Endothelial cell of umbilical vein (primary cell): ENCODE data around the gene TIGD1. TPM values are rescaled to one million over a fixed set of nuclear protein-coding genes. Genes with fewer than 3 reads are reported as not detected.

ENCODE experiments used
- Bru-seq: library from RNA; stranded (reverse); fragments of 400-500 nt; gene quantifications from one replicate; lab custom pipeline; 2021; lab: Mats Ljungman, UMichigan
- BruChase-seq, 2 experiments: library from RNA; stranded (reverse); fragments of 400-500 nt; gene quantifications; one replicate each; lab custom pipeline; 2021; lab: Mats Ljungman, UMichigan
- BruUV-seq: library from RNA; stranded (reverse); fragments of 400-500 nt; replicated peaks from 2 replicates; lab custom pipeline; 2021; lab: Mats Ljungman, UMichigan
- CTCF ChIA-PET: fragments of 300-600, 350-600 bp; sonication (Branson Sonifier 250); formaldehyde crosslinking; loops from one replicate; lab custom pipeline; 2021; ENCODE audit warnings: antibody characterized with exemption, inconsistent platforms; lab: Charles Lee
- POLR2A ChIA-PET: fragments of 300-600, 350-600 bp; sonication (Branson Sonifier 250); formaldehyde crosslinking; loops from one replicate; lab custom pipeline; 2021; ENCODE audit warnings: antibody characterized with exemption, inconsistent platforms; lab: Charles Lee
- DNase-seq: peaks from one replicate; pipeline ENCODE4 v3.0.0-alpha.2; 2011; ENCODE audit warnings: low read depth, low spot score
- FAIRE-seq: peaks from 2 replicates; lab custom pipeline; 2011; peaks lifted over from hg19 to GRCh38; lab: Jason Lieb, UNC
- H2AFZ ChIP-seq: 2 replicates; pipeline ENCODE4 v1.6.0; 2012; ENCODE audit warnings: low read depth, low read length, control low read depth, inconsistent platforms
- H3K27ac ChIP-seq: 2 replicates; pipeline ENCODE4 v1.5.1; 2011; ENCODE audit warnings: low read depth, mild to moderate bottlenecking, control low read depth, low read length, moderate library complexity; ENCODE audit not compliant: insufficient read depth
- H3K27me3 ChIP-seq, 2 experiments: 2 replicates each; pipeline versions ENCODE4 v1.6.0 to v1.6.1; 2011; ENCODE audit warnings: low read length in 2 of 2, mixed read lengths in 1 of 2; ENCODE audit not compliant: control insufficient read depth in 2 of 2, insufficient read depth in 2 of 2
- H3K36me3 ChIP-seq, 2 experiments: 2 replicates in 1 of 2; 3 replicates in 1 of 2; pipeline ENCODE4 v1.5.1; 2011; ENCODE audit warnings: low read length in 2 of 2, mild to moderate bottlenecking in 1 of 2, moderate library complexity in 1 of 2; ENCODE audit not compliant: control insufficient read depth in 2 of 2, insufficient read depth in 2 of 2; ENCODE audit errors: extremely low read depth in 1 of 2
- H3K4me1 ChIP-seq: 3 replicates; pipeline ENCODE4 v1.5.1; 2011; ENCODE audit warnings: mild to moderate bottlenecking, low read length; ENCODE audit not compliant: control insufficient read depth, insufficient read depth; ENCODE audit errors: extremely low read depth
- H3K4me2 ChIP-seq: 2 replicates; pipeline ENCODE4 v1.6.1; 2011; ENCODE audit warnings: low read length, control low read depth, mixed read lengths; ENCODE audit not compliant: insufficient read depth
- H3K4me3 ChIP-seq, 3 experiments: fragments of 200-600 bp in 1 of 3; sonication (generic), shearing (Covaris generic) in 1 of 3; replicated peaks in 1 of 3; 2 replicates each; pipeline ENCODE4 v1.5.1; 2011 to 2016; ENCODE audit warnings: control low read depth in 3 of 3, low read length in 3 of 3, mild to moderate bottlenecking in 2 of 3, inconsistent platforms in 1 of 3, low read depth in 1 of 3, moderate library complexity in 1 of 3; ENCODE audit not compliant: insufficient read depth in 1 of 3
- H3K79me2 ChIP-seq: 2 replicates; pipeline ENCODE4 v1.6.0; 2012; ENCODE audit warnings: low read length, inconsistent platforms; ENCODE audit not compliant: control insufficient read depth, insufficient read depth
- H3K9ac ChIP-seq: replicated peaks from 2 replicates; pipeline ENCODE3; 2011; ENCODE audit warnings: low read length, control low read depth; ENCODE audit not compliant: insufficient read depth; ENCODE audit errors: extremely low read depth
- H3K9me1 ChIP-seq: replicated peaks from 3 replicates; pipeline ENCODE4 v1.6.0; 2011; ENCODE audit warnings: mild to moderate bottlenecking, low read length; ENCODE audit not compliant: control insufficient read depth, insufficient read depth; ENCODE audit errors: extremely low read depth
- H3K9me3 ChIP-seq: replicated peaks from 2 replicates; pipeline ENCODE4 v1.5.1; 2012; ENCODE audit warnings: low read length, inconsistent platforms; ENCODE audit not compliant: control insufficient read depth, insufficient read depth
- H4K20me1 ChIP-seq: replicated peaks from 2 replicates; pipeline ENCODE3; 2011; ENCODE audit warnings: mild to moderate bottlenecking, low read length; ENCODE audit not compliant: control insufficient read depth, insufficient read depth; ENCODE audit errors: extremely low read depth
- CTCF ChIP-seq, 2 donors: IDR thresholded peaks; 1 replicate in 1 of 2; 2 replicates in 1 of 2; pipeline ENCODE4 v1.5.1; 2011; ENCODE audit warnings: low read length in 2 of 2, mild to moderate bottlenecking in 2 of 2, moderate library complexity in 2 of 2, control low read depth in 1 of 2, inconsistent platforms in 1 of 2, low read depth in 1 of 2; ENCODE audit not compliant: insufficient read depth in 1 of 2; ENCODE audit errors: extremely low read depth in 1 of 2
- EZH2 ChIP-seq: IDR thresholded peaks from 2 replicates; pipeline ENCODE4 v1.6.1; 2012; ENCODE audit warnings: borderline replicate concordance, low read depth, mild to moderate bottlenecking, moderate library complexity, low read length, inconsistent platforms; ENCODE audit not compliant: severe bottlenecking
- FOS ChIP-seq: IDR thresholded peaks from 2 replicates; pipeline ENCODE4 v1.6.1; 2011; ENCODE audit warnings: mild to moderate bottlenecking, low read length, moderate library complexity, borderline replicate concordance; ENCODE audit not compliant: insufficient read depth
- GATA2 ChIP-seq: IDR thresholded peaks from 2 replicates; pipeline ENCODE4 v1.7.0; 2011; ENCODE audit warnings: low read depth, mild to moderate bottlenecking, moderate library complexity, mixed read lengths, low read length; ENCODE audit not compliant: insufficient read length, insufficient read depth
- JUN ChIP-seq: IDR thresholded peaks from 2 replicates; pipeline ENCODE4 v1.6.1; 2011; ENCODE audit warnings: borderline replicate concordance, low read depth; ENCODE audit not compliant: insufficient read length, insufficient read depth
- MYC ChIP-seq: IDR thresholded peaks from one replicate; pipeline ENCODE4 v1.6.1; 2011; ENCODE audit warnings: mild to moderate bottlenecking, low read depth, low read length
- POLR2A ChIP-seq: IDR thresholded peaks from 2 replicates; pipeline ENCODE4 v1.6.1; 2012; ENCODE audit warnings: low read depth, mild to moderate bottlenecking, control low read depth, low read length
- POLR2AphosphoS5 ChIP-seq: IDR thresholded peaks from 2 replicates; pipeline ENCODE4 v1.6.1; 2012; ENCODE audit warnings: low read depth, mild to moderate bottlenecking, control low read depth, low read length, moderate library complexity; ENCODE audit not compliant: insufficient read depth
- dilution Hi-C: fragments of 300-500 bp; cut with MboI; formaldehyde crosslinking; loops from one replicate; pipeline ENCODE4 v1.15.0; 2019; ENCODE audit warnings: low sequenced_read_pairs; ENCODE audit not compliant: extremely low pct_ligation_motif_present
- intact Hi-C: fragments of 100-400 bp; cut with micrococcal nuclease; formaldehyde crosslinking; loops from one replicate; pipeline ENCODE4 v1.10.0; 2022
- long read RNA-seq: library from polyadenylated mRNA; stranded (forward); transcript quantifications from one replicate; pipeline ENCODE4 v2.0.0, GENCODE V29; 2021
- polyA minus RNA-seq, 3 experiments: library from RNA; depleted of rRNA, polyadenylated mRNA; stranded (reverse); fragments of >200 nt; gene quantifications; 1 replicate in 1 of 3; 2 replicates in 2 of 3; pipeline ENCODE4 v1.2.3, GENCODE V29; 2011
- polyA plus RNA-seq, 4 experiments: library from polyadenylated mRNA; depleted of rRNA in 3 of 4; stranded (reverse) in 3 of 4; unstranded in 1 of 4; fragments of >200 nt; gene quantifications; 2 replicates each; pipeline versions ENCODE4 v1.2.1 to v1.2.3, GENCODE V29; 2011 to 2012; ENCODE audit warnings: missing spikeins in 1 of 4
- total RNA-seq: library from RNA; stranded (reverse); gene quantifications from 2 replicates; pipeline ENCODE4 v1.2.3, GENCODE V29; 2021
- TF ChIP-seq, protein P1 (sequence below): IDR thresholded peaks from 2 replicates; pipeline ENCODE4 v1.6.1; 2011; ENCODE audit not compliant: insufficient read depth, insufficient read length

Gene TIGD1
- 2.9 and 3.3 TPM in 2 replicates for total RNA-seq
- polyA plus RNA-seq = 1.2 and 1.6 TPM in 2 replicates
- 1.5 TPM in 2 replicates for polyA plus RNA-seq (2011; cell fraction: cytosol; rRNA removed)
- 4.8 and 6.3 TPM in 2 replicates for polyA plus RNA-seq (2011; cell fraction: nucleus; rRNA removed)
- 1.9 and 2.7 TPM in 2 replicates for polyA plus RNA-seq (2012)
- polyA minus RNA-seq = 3.1 and 3.8 TPM in 2 replicates
- polyA minus RNA-seq (2011; cell fraction: cytosol; rRNA and poly(A)+ RNA removed) = 1.7 TPM
- 8.4 and 10.9 TPM in 2 replicates for polyA minus RNA-seq (2011; cell fraction: nucleus; rRNA and poly(A)+ RNA removed)
- percentile 88 among the genes with signal in this experiment for Bru-seq, nascent RNA
- percentile 67 among the genes with signal in this experiment for BruChase-seq, experiment 1, labeled RNA remaining after a 6-hour chase
- percentile 88 among the genes with signal in this experiment for BruChase-seq, experiment 2, labeled RNA remaining after a 2-hour chase
- long read RNA-seq, partial matches to known transcripts = 0 of 1 reads
- long read RNA-seq, other reads (novel, unspliced or antisense) = 1 of 1 reads

- dilution Hi-C loops = no loop called here
These were observed at the start of gene TIGD1, which contains the start of gene EIF4E2 for GRCh38 chr2:232550354-232551249. TSS of gene TIGD1 (minus strand) at chr2:232550557. CDS start at chr2:232549882, 675 bp downstream. TSS of gene EIF4E2 (plus strand) at chr2:232550689. CDS start at chr2:232550725, 36 bp downstream.

More at GRCh38 chr2:232550354-232551249, at the start of gene TIGD1, which contains the start of gene EIF4E2:
- Histone ChIP-seq H3K4me2 (peak within 1 kb of the TSS; percentile 91), H4K20me1 (no peaks in the 10 kb centered on the region), H3K9ac (peak within 1 kb of the TSS; percentile 91), H3K36me3 (peaks cover 0 to 3% of the 10 kb centered on the region in 2 experiments), H3K4me1 (peaks cover 6% of the 10 kb centered on the region), H3K27me3 (no peaks in the 10 kb centered on the region), H3K4me3 (peak within 1 kb of the TSS; percentile 71 to 94 (median 79)), H3K27ac (peak within 1 kb of the TSS; percentile 87), H2AFZ (peak within 1 kb of the TSS; percentile 97), H3K9me1 (no peaks in the 10 kb centered on the region), H3K9me3 (no peaks in the 10 kb centered on the region), H3K79me2 (peaks cover 53% of the 10 kb centered on the region)
- DNase-seq (peak; percentile 96), FAIRE-seq (peak; percentile 90)
- TF ChIP-seq GATA2 (no peak), MYC (peak; percentile 27), EZH2 (no peak), FOS (no peak), POLR2A (peak; percentile 94), JUN (no peak), CTCF (IDR thresholded peaks at IDR 0.05; ENCODE audit: extremely low read depth in 1 of 2, insufficient read depth in 1 of 2, low read depth in 1 of 2, low read length in 2 of 2) (peak in 1 of 2 donors; percentile 29), POLR2AphosphoS5 (peak; percentile 93)
- TF ChIP-seq, protein P1, sequence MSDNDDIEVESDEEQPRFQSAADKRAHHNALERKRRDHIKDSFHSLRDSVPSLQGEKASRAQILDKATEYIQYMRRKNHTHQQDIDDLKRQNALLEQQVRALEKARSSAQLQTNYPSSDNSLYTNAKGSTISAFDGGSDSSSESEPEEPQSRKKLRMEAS = peak; percentile 64
- CTCF ChIA-PET = interaction anchor here (1.0 to 1.4 kb wide), 4 partner anchors 13 to 28 kb away, joined by 3 to 7 read pairs (median 6); no protein-coding TSS in a partner anchor
- intact Hi-C loops = loop anchor here (2.0 kb wide), 1 partner anchor 26 kb away; no protein-coding TSS in a partner anchor
- no TSS peak for BruUV-seq
- POLR2A ChIA-PET = interaction anchor here (1.1 kb wide), 1 partner anchor 19 kb away, joined by 3 read pairs; no protein-coding TSS in a partner anchor
